ENCODE data around the gene PRKCE. TPM values are rescaled to one million over a fixed set of nuclear protein-coding genes. Genes with fewer than 3 reads are reported as not detected.

The PRKCE gene
- total RNA-seq (10 to 100 TPM; 16.1 to 22.8 (median 20.0) TPM), polyA plus RNA-seq (1 to 10 TPM; 3.0 to 5.4 (median 4.4) TPM)
- long read RNA-seq, donor 1, full-length matches to known transcripts: 1 of 9 reads
- long read RNA-seq, donor 1, partial matches to known transcripts: 2 of 9 reads
- long read RNA-seq, donor 1, other reads (novel, unspliced or antisense): 6 of 9 reads
- long read RNA-seq, donor 2, full-length matches to known transcripts: 2 of 10 reads
- long read RNA-seq, donor 2, partial matches to known transcripts: 2 of 10 reads
- long read RNA-seq, donor 2, other reads (novel, unspliced or antisense): 6 of 10 reads

DNA sequence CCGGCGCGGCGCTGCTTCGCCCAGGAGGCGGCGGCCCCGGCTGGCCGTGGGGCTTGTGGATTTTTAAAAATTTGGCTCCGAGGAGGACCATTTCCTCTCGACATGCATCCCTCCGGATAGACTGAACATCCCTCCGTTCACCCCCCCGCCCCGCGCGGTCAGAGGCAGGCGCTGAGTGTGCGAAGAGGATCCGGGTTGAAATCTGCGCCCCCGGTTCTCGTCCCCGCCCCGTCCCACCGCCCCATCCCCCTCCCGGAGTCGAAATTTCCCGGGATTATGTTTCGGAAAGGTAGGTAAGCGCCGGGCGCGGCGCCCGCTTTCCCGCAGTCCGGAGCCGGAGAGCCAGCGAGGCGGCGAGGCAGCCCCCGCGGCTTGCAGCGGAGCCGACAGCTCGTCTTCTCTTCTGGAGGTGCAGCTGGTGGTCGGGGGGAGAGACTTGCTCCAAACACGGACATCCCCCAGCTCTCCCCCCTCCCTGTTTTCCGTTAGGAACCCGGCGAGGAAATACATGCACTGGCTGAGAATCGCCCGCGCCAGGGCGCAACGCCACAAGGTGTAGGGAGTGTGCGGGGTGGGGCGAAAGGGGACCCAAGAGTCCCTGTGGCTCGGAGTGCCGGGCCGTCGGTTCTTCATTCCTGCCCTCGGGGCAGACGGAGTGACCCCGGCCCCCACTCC, at the start of gene PRKCE:
Gene PRKCE, plus strand, starts transcription at position 261 of the 675 bp plus-strand sequence.
- 0 to 1% (median 1%) methylated on average over 47 to 66 of the region's 66 CpGs for WGBS, 3 donors
- peak within 1 kb of the TSS; percentile 99 for H3K27ac ChIP-seq

GRCh38 chr2:45602624-45603023, 48.9 kb upstream of the PRKCE start:
- H3K27me3 ChIP-seq (ENCODE audit: insufficient read depth in 3 of 3, low read length in 2 of 3): no peaks in the 10 kb centered on the region
- 97 to 98% (median 98%) methylated on average over 2 of the region's 2 CpGs for WGBS, 3 donors
- intact Hi-C loops (cut with DNase I): no loop called here
- H3K27ac ChIP-seq: no peak overlapping the region
- DNase-seq (no peak), ATAC-seq (no peak)
- peaks cover 3 to 61% of the 10 kb centered on the region in 2 donors for H3K36me3 ChIP-seq (ENCODE audit: insufficient read depth in 1 of 2, low read depth in 1 of 2)
- H3K4me1 ChIP-seq: no peaks in the 10 kb centered on the region
- H3K9me3 ChIP-seq: no peaks in the 10 kb centered on the region
- no peak for TF ChIP-seq CTCF (IDR thresholded peaks at IDR 0.05)
- H3K4me3 ChIP-seq: no peak overlapping the region

More for the DNA sequence above, at the start of gene PRKCE:
- peak; percentile 41 to 53 (median 46) for ATAC-seq
- no peaks in the 10 kb centered on the region for H3K9me3 ChIP-seq
- TF ChIP-seq CTCF (IDR thresholded peaks at IDR 0.05): no peak
- H3K4me3 ChIP-seq: peak within 1 kb of the TSS; percentile 94
- no peaks in the 10 kb centered on the region for H3K36me3 ChIP-seq (ENCODE audit: insufficient read depth in 1 of 2, low read depth in 1 of 2)
- intact Hi-C loops (cut with DNase I): loop anchor here (2.0 to 5.0 kb wide), 5 partner anchors 29 to 171 kb away; no protein-coding TSS in a partner anchor
- DNase-seq: peak; percentile 81 to 85
- H3K4me1 ChIP-seq: peaks cover 22% of the 10 kb centered on the region
- H3K27me3 ChIP-seq (ENCODE audit: insufficient read depth in 3 of 3, low read length in 2 of 3): no peaks in the 10 kb centered on the region

DNA sequence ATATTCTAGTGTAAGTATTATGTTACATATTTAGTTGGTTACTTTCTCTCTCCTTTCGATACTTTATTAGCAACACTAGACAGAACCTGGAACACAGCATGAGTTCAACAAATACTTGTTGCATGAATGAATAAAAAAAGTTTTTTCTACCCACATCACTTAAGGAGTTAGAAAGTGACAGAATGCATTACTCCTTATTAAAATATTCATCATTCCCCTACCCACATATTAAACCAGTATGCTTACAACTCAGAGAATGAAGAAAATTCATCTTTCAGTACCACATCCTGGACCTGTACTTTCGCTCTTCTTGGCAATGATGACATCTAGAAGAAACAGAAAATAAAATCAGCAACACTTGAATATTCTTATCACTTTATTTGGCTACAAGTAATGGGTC, 46.4 kb upstream of the PRKCE start:
- Histone ChIP-seq H3K36me3 (ENCODE audit: insufficient read depth in 1 of 2, low read depth in 1 of 2) (peaks cover 0 to 36% of the 10 kb centered on the region in 2 donors), H3K27ac (no peak overlapping the region), H3K4me1 (peaks cover 7% of the 10 kb centered on the region), H3K27me3 (ENCODE audit: insufficient read depth in 3 of 3, low read length in 2 of 3) (no peaks in the 10 kb centered on the region), H3K9me3 (no peaks in the 10 kb centered on the region), H3K4me3 (no peak overlapping the region)
- ATAC-seq: no peak
- no peak for TF ChIP-seq CTCF (IDR thresholded peaks at IDR 0.05)
- no peak for DNase-seq
- WGBS, 3 donors: 92 to 95% (median 94%) methylated on average over 2 of the region's 2 CpGs
- intact Hi-C loops (cut with DNase I): no loop called here

DNA sequence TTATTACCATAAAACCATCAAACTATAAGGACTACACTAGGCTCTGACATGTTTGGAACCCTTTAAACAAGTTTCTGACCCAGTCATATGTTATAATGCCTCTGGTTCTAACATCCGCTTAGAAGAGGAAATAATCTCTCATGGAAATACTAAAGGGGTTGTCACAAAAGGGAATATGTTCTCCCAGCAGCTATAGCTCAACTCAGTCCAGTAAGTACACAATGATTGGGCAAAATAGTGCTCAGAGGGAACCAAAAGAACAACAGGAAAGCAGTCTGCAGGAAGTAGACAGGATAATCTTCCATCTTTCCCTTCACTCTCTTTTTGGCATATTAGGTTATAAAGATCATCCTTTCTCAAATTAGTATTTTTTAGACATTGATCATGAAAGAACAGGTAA, 44.7 kb upstream of the PRKCE start:
- Histone ChIP-seq H3K4me3 (no peak overlapping the region), H3K27me3 (ENCODE audit: insufficient read depth in 3 of 3, low read length in 2 of 3) (no peaks in the 10 kb centered on the region), H3K4me1 (peaks cover 9% of the 10 kb centered on the region), H3K27ac (no peak overlapping the region), H3K36me3 (ENCODE audit: insufficient read depth in 1 of 2, low read depth in 1 of 2) (peaks cover 0 to 19% of the 10 kb centered on the region in 2 donors), H3K9me3 (no peaks in the 10 kb centered on the region)
- intact Hi-C loops (cut with DNase I): no loop called here
- ATAC-seq (no peak), DNase-seq (no peak)
- no peak for TF ChIP-seq CTCF (IDR thresholded peaks at IDR 0.05)
- 64 to 88% (median 84%) methylated on average over 1 of the region's 1 CpG for WGBS, 3 donors

Measured in psoas muscle (tissue), 8 donors.